B cell (primary cell): ENCODE measurements around the gene RBP2. TPM values are rescaled to one million over a fixed set of nuclear protein-coding genes. Genes with fewer than 3 reads are reported as not detected.

Experiments
- ATAC-seq: fragments of 200-7000 bp; cut with Tn5 transposase; one replicate; pipeline ENCODE4 v1.10.0; 2021; ENCODE audit warnings: low read depth, mild to moderate bottlenecking, moderate number of reproducible peaks, moderate library complexity
- CTCF ChIA-PET: fragments of 350-600 bp; sonication (Branson Sonifier 250); formaldehyde crosslinking; loops from one replicate; lab custom pipeline; 2021; ENCODE audit warnings: antibody characterized with exemption, inconsistent platforms; lab: Charles Lee
- POLR2A ChIA-PET: fragments of 350-600 bp; sonication (Branson Sonifier 250); formaldehyde crosslinking; loops from one replicate; lab custom pipeline; 2021; ENCODE audit warnings: antibody characterized with exemption; lab: Charles Lee
- DNase-seq: peaks from one replicate; pipeline ENCODE4 v3.0.0; 2013
- H2AFZ ChIP-seq: 2 replicates; pipeline ENCODE4 v1.6.1; 2012; ENCODE audit warnings: mild to moderate bottlenecking, low read depth, low read length; ENCODE audit not compliant: insufficient read depth, poor library complexity, severe bottlenecking
- H3K27ac ChIP-seq, 2 donors: 1 replicate in 1 of 2; 2 replicates in 1 of 2; pipeline ENCODE4 v1.5.1; 2012 to 2013; ENCODE audit warnings: low read length in 2 of 2, mild to moderate bottlenecking in 2 of 2, moderate library complexity in 1 of 2
- H3K27me3 ChIP-seq, 4 experiments: fragments of 200-600 bp in 1 of 4; sonication (generic) in 1 of 4; replicated peaks in 1 of 4; 1 replicate in 2 of 4; 2 replicates in 2 of 4; pipeline versions ENCODE4 v1.6.1 to v1.7.0; 2013 to 2016; ENCODE audit warnings: low read length in 3 of 4, mild to moderate bottlenecking in 2 of 4, mixed read lengths in 1 of 4, moderate library complexity in 1 of 4; ENCODE audit not compliant: insufficient read depth in 4 of 4, control insufficient read depth in 3 of 4; ENCODE audit errors: control extremely low read depth in 1 of 4
- H3K36me3 ChIP-seq, 2 experiments: replicated peaks in 1 of 2; 1 replicate in 1 of 2; 2 replicates in 1 of 2; pipeline versions ENCODE4 v1.6.1 to v1.7.1; 2013; ENCODE audit warnings: low read length in 1 of 2; ENCODE audit not compliant: insufficient read depth in 2 of 2, control insufficient read depth in 1 of 2; ENCODE audit errors: control extremely low read depth in 1 of 2, extremely low read depth in 1 of 2
- H3K4me1 ChIP-seq, 2 donors: fragments of 200-600 bp in 1 of 2; sonication (generic) in 1 of 2; 1 replicate in 1 of 2; 2 replicates in 1 of 2; pipeline versions ENCODE4 v1.5.1 to v1.6.1; 2013 to 2017; ENCODE audit warnings: low read length in 2 of 2; ENCODE audit not compliant: control insufficient read depth in 2 of 2, insufficient read depth in 2 of 2
- H3K4me2 ChIP-seq: replicated peaks from 2 replicates; pipeline ENCODE3; 2012; ENCODE audit warnings: mild to moderate bottlenecking, low read depth, low read length; ENCODE audit not compliant: poor library complexity, severe bottlenecking
- H3K4me3 ChIP-seq, 5 experiments: fragments of 200-600 bp in 1 of 5; sonication (generic) in 1 of 5; 1 replicate in 3 of 5; 2 replicates in 2 of 5; pipeline versions ENCODE4 v1.5.1 to v1.7.0; 2011 to 2016; ENCODE audit warnings: low read length in 4 of 5, mild to moderate bottlenecking in 4 of 5, low read depth in 2 of 5, control low read depth in 1 of 5, moderate library complexity in 1 of 5; ENCODE audit not compliant: insufficient read depth in 1 of 5; ENCODE audit errors: control extremely low read depth in 1 of 5, extremely low read depth in 1 of 5
- H3K79me2 ChIP-seq: fragments of 200-600 bp; sonication (generic); one replicate; pipeline ENCODE4 v1.6.0; 2016; ENCODE audit warnings: low read length; ENCODE audit not compliant: control insufficient read depth, insufficient read depth
- H3K9ac ChIP-seq: fragments of 200-600 bp; sonication (generic); 2 replicates; pipeline ENCODE4 v1.6.1; 2017; ENCODE audit warnings: mild to moderate bottlenecking, low read length, moderate library complexity
- H3K9me3 ChIP-seq, 3 donors: one replicate each; pipeline versions ENCODE4 v1.6.1 to v1.7.1; 2013; ENCODE audit warnings: low read length in 2 of 3; ENCODE audit not compliant: control insufficient read depth in 2 of 3, insufficient read depth in 1 of 3; ENCODE audit errors: control extremely low read depth in 1 of 3
- H4K20me1 ChIP-seq: 2 replicates; pipeline ENCODE4 v1.6.0; 2012; ENCODE audit warnings: mild to moderate bottlenecking, low read length; ENCODE audit not compliant: insufficient read depth, control insufficient read depth, poor library complexity, severe bottlenecking
- H3K27ac Mint-ChIP-seq: one replicate; pipeline ENCODE4 v1.8.0; 2021; ENCODE audit warnings: mixed read lengths
- H3K27me3 Mint-ChIP-seq: one replicate; pipeline ENCODE4 v1.8.0; 2021; ENCODE audit warnings: mixed read lengths
- H3K4me1 Mint-ChIP-seq: one replicate; pipeline ENCODE4 v1.8.0; 2021; ENCODE audit warnings: mixed read lengths
- H3K4me3 Mint-ChIP-seq: one replicate; pipeline ENCODE4 v1.8.0; 2021; ENCODE audit warnings: mixed read lengths
- H3K9me3 Mint-ChIP-seq: one replicate; pipeline ENCODE4 v1.8.0; 2022; ENCODE audit warnings: mixed read lengths; ENCODE audit not compliant: insufficient read depth
- CTCF ChIP-seq: fragments of 200-600 bp; IDR thresholded peaks from one replicate; pipeline ENCODE4 v1.8.0; 2022; ENCODE audit warnings: antibody characterized with exemption, mild to moderate bottlenecking
- EZH2 ChIP-seq: IDR thresholded peaks from 2 replicates; pipeline ENCODE4 v1.6.1; 2012; ENCODE audit warnings: borderline replicate concordance, low read depth, mild to moderate bottlenecking, moderate library complexity, low read length; ENCODE audit not compliant: insufficient read depth, poor library complexity, severe bottlenecking
- WGBS: methylation state at CpG from one replicate; pipeline ENCODE4 v1.1.5; 2013; ENCODE audit warnings: missing lambda C conversion rate; ENCODE audit not compliant: insufficient coverage; 5-methylcytosine and 5-hydroxymethylcytosine counted together
- intact Hi-C: fragments of 100-400 bp; cut with micrococcal nuclease; formaldehyde crosslinking; loops from one replicate; pipeline ENCODE4 v1.10.0; 2022
- polyA minus RNA-seq: library from RNA; depleted of rRNA, polyadenylated mRNA; stranded (reverse); fragments of >200 nt; gene quantifications from 2 replicates; pipeline ENCODE4 v1.2.3, GENCODE V29; 2012
- polyA plus RNA-seq: library from polyadenylated mRNA; depleted of rRNA; stranded (reverse); fragments of >200 nt; gene quantifications from 2 replicates; pipeline ENCODE4 v1.2.3, GENCODE V29; 2012
- total RNA-seq, 2 donors: library from RNA; stranded (reverse); fragments of 120-200 nt in 1 of 2; gene quantifications; 1 replicate in 1 of 2; 2 replicates in 1 of 2; pipeline versions ENCODE4 v1.2.3 to v1.2.4, GENCODE V29; 2013 to 2022

The RBP2 gene
- total RNA-seq (not detected in 2 replicates), polyA plus RNA-seq (not detected in 2 replicates), polyA minus RNA-seq (not detected in 2 replicates)
- not detected for total RNA-seq (2013)

GRCh38 chr3:139476348-139476747 lies at the start of gene RBP2:
TSS of gene RBP2 (minus strand) at chr3:139476516. CDS start at chr3:139476459, 57 bp downstream.
- DNase-seq (no peak), ATAC-seq (no peak)
- Histone ChIP-seq H3K79me2 (no peaks in the 10 kb centered on the region), H3K4me1 (no peaks in the 10 kb centered on the region), H4K20me1 (no peaks in the 10 kb centered on the region), H3K27ac (no peak within 1 kb of the TSS), H3K36me3 (no peaks in the 10 kb centered on the region), H3K9me3 (no peaks in the 10 kb centered on the region), H2AFZ (no peak within 1 kb of the TSS), H3K9ac (no peak within 1 kb of the TSS), H3K4me2 (no peak within 1 kb of the TSS), H3K4me3 (no peak within 1 kb of the TSS), H3K27me3 (no peaks in the 10 kb centered on the region)
- Mint-ChIP-seq H3K27ac (no peak within 1 kb of the TSS), H3K9me3 (no peaks in the 10 kb centered on the region), H3K4me3 (no peak within 1 kb of the TSS), H3K4me1 (no peaks in the 10 kb centered on the region), H3K27me3 (no peaks in the 10 kb centered on the region)
- intact Hi-C loops, result no loop called here
- CTCF ChIA-PET, result no interaction called here
- WGBS, result 94% methylated on average over 4 of the region's 4 CpGs
- POLR2A ChIA-PET, result no interaction called here
- no peak for TF ChIP-seq CTCF
- TF ChIP-seq EZH2, result no peak

GRCh38 chr3:139524841-139525636 lies 48.7 kb upstream of the RBP2 start:
- ATAC-seq, result no peak
- Histone ChIP-seq H3K27me3 (peaks cover 0 to 3% (median 0%) of the 10 kb centered on the region in 4 experiments), H4K20me1 (no peaks in the 10 kb centered on the region), H3K9ac (no peak overlapping the region), H3K27ac (no peak overlapping the region), H3K36me3 (no peaks in the 10 kb centered on the region), H3K79me2 (no peaks in the 10 kb centered on the region), H3K4me2 (no peak overlapping the region), H2AFZ (no peak overlapping the region), H3K4me1 (no peaks in the 10 kb centered on the region), H3K9me3 (no peaks in the 10 kb centered on the region), H3K4me3 (no peak overlapping the region)
- Mint-ChIP-seq H3K4me3 (no peak overlapping the region), H3K27ac (no peak overlapping the region), H3K9me3 (no peaks in the 10 kb centered on the region), H3K27me3 (peaks cover 5% of the 10 kb centered on the region), H3K4me1 (no peaks in the 10 kb centered on the region)
- ChIA-PET CTCF (no interaction called here), POLR2A (no interaction called here)
- WGBS, result 92% methylated on average over 7 of the region's 7 CpGs
- TF ChIP-seq EZH2 (no peak), CTCF (no peak)
- no peak for DNase-seq
- intact Hi-C loops, result no loop called here
